Stimulated activated CD8-positive, alpha-beta memory T cell treated with anti-CD3 and anti-CD28 coated beads, Interleukin-2, amount 100 ng/mL, for 1 hour (primary cell): ENCODE results near the gene SH3BP4.

Source experiments
- DNase-seq, 2 donors: peaks; one replicate each; pipeline ENCODE4 v3.0.0-alpha.2; 2020; ENCODE audit warnings: low read depth in 2 of 2

SH3BP4 gene

GRCh38 chr2:234967201-234967869 lies 15.5 kb downstream of the SH3BP4 start:
- no peak for DNase-seq

GRCh38 chr2:234967870-234968208 lies 16.0 kb downstream of the SH3BP4 start:
- DNase-seq: no peak

- no peak for DNase-seq
These were observed 17.0 kb downstream of the SH3BP4 start for GRCh38 chr2:234968631-234969305.

GRCh38 chr2:234969306-234970098 lies 17.7 kb downstream of the SH3BP4 start:
- no peak for DNase-seq

- DNase-seq: no peak
These were observed 18.3 kb downstream of the SH3BP4 start for GRCh38 chr2:234970099-234970440.

GRCh38 chr2:234970477-234970882 lies 18.7 kb downstream of the SH3BP4 start:
- DNase-seq: no peak

- DNase-seq: no peak
These were observed 19.7 kb downstream of the SH3BP4 start for GRCh38 chr2:234971496-234971895.

- DNase-seq: no peak
These were observed 21.2 kb downstream of the SH3BP4 start for GRCh38 chr2:234973008-234973407.

- no peak for DNase-seq
These were observed 22.9 kb downstream of the SH3BP4 start for GRCh38 chr2:234974501-234975385.

GRCh38 chr2:234975611-234976010 lies 23.8 kb downstream of the SH3BP4 start:
- DNase-seq: no peak

GRCh38 chr2:234976479-234977227 lies 24.8 kb downstream of the SH3BP4 start:
- no peak for DNase-seq

- DNase-seq: no peak
These were observed 25.4 kb downstream of the SH3BP4 start for GRCh38 chr2:234977228-234977679.

GRCh38 chr2:234978466-234979203 lies 26.8 kb downstream of the SH3BP4 start:
- no peak for DNase-seq

GRCh38 chr2:234979204-234980167 lies 27.7 kb downstream of the SH3BP4 start:
- DNase-seq: no peak

- DNase-seq: no peak
These were observed 28.8 kb downstream of the SH3BP4 start for GRCh38 chr2:234980451-234981187.

- DNase-seq: no peak
These were observed 29.6 kb downstream of the SH3BP4 start for GRCh38 chr2:234981197-234982095.

- no peak for DNase-seq
These were observed 30.4 kb downstream of the SH3BP4 start for GRCh38 chr2:234982096-234982834.
